SK-N-SH (cell line): ENCODE results near the gene LMNB1. TPM values are rescaled to one million over a fixed set of nuclear protein-coding genes. Genes with fewer than 3 reads are reported as not detected.

Source experiments
- CTCF ChIA-PET: fragments of 300-600, 350-600 bp; formaldehyde crosslinking; extraction: SDS; loops from one replicate; lab custom pipeline; 2021; lab: Yijun Ruan, JAX
- POLR2A ChIA-PET: fragments of 350-600 bp; sonication (Branson Sonifier 250); formaldehyde crosslinking; extraction: SDS; loops from one replicate; lab custom pipeline; 2020; ENCODE audit warnings: antibody characterized with exemption, inconsistent platforms; lab: Yijun Ruan, JAX
- DNase-seq: peaks from one replicate; pipeline ENCODE4 v3.0.0; 2012
- H2AFZ ChIP-seq: fragments of 200-600 bp; sonication (generic); 2 replicates; pipeline ENCODE4 v1.8.1; 2016; ENCODE audit warnings: antibody characterized with exemption, mild to moderate bottlenecking, low read depth
- H3F3A ChIP-seq: fragments of 200-600 bp; sonication (generic); replicated peaks from 2 replicates; pipeline ENCODE3; 2016; ENCODE audit warnings: antibody characterized with exemption, mild to moderate bottlenecking; ENCODE audit not compliant: insufficient read depth
- H3K27ac ChIP-seq, 2 experiments: fragments of 200-500 bp in 1 of 2; fragments of 200-600 bp in 1 of 2; sonication (Bioruptor generic) in 1 of 2; sonication (generic), shearing (Covaris generic) in 1 of 2; 2 replicates each; pipeline versions ENCODE4 v1.5.1 to v1.6.1; 2014 to 2016; ENCODE audit warnings: low read depth in 2 of 2, inconsistent platforms in 1 of 2, low read length in 1 of 2, mild to moderate bottlenecking in 1 of 2, mixed read lengths in 1 of 2
- H3K27me3 ChIP-seq: fragments of 200-600 bp; sonication (generic), shearing (Covaris generic); 2 replicates; pipeline ENCODE4 v1.6.1; 2016; ENCODE audit warnings: mixed run types; ENCODE audit not compliant: insufficient read depth
- H3K36me3 ChIP-seq, 2 experiments: fragments of 200-500 bp in 1 of 2; fragments of 200-600 bp in 1 of 2; sonication (Bioruptor generic) in 1 of 2; sonication (generic) in 1 of 2; replicated peaks in 1 of 2; 2 replicates each; pipeline versions ENCODE3 to v1.5.1; 2014 to 2016; ENCODE audit warnings: low read length in 1 of 2, mild to moderate bottlenecking in 1 of 2; ENCODE audit not compliant: insufficient read depth in 2 of 2, control insufficient read depth in 1 of 2
- H3K4me1 ChIP-seq, 2 experiments: fragments of 200-500 bp in 1 of 2; fragments of 200-600 bp in 1 of 2; sonication (Bioruptor generic) in 1 of 2; sonication (generic), shearing (Covaris generic) in 1 of 2; 2 replicates each; pipeline versions ENCODE4 v1.5.1 to v1.6.1; 2014 to 2016; ENCODE audit warnings: low read depth in 1 of 2, low read length in 1 of 2, mixed run types in 1 of 2; ENCODE audit not compliant: insufficient read depth in 2 of 2, control insufficient read depth in 1 of 2
- H3K4me2 ChIP-seq: fragments of 200-600 bp; sonication (generic), shearing (Covaris generic); 2 replicates; pipeline ENCODE4 v1.6.1; 2017; ENCODE audit warnings: mixed run types
- H3K4me3 ChIP-seq, 2 experiments: fragments of 200-500 bp in 1 of 2; fragments of 200-600 bp in 1 of 2; sonication (Bioruptor generic) in 1 of 2; sonication (generic), shearing (Covaris generic) in 1 of 2; 2 replicates each; pipeline versions ENCODE4 v1.5.1 to v1.8.1; 2014 to 2016; ENCODE audit warnings: low read depth in 2 of 2, inconsistent platforms in 1 of 2, low read length in 1 of 2, mild to moderate bottlenecking in 1 of 2, mixed read lengths in 1 of 2, moderate library complexity in 1 of 2
- H3K79me2 ChIP-seq: fragments of 200-600 bp; sonication (generic); 2 replicates; pipeline ENCODE4 v1.8.1; 2017; ENCODE audit warnings: mild to moderate bottlenecking; ENCODE audit not compliant: insufficient read depth
- H3K9ac ChIP-seq: fragments of 200-600 bp; sonication (generic); 2 replicates; pipeline ENCODE4 v1.6.1; 2017; ENCODE audit warnings: mixed run types
- H3K9me2 ChIP-seq: fragments of 200-600 bp; sonication (generic); 2 replicates; pipeline ENCODE4 v1.6.1; 2017; ENCODE audit warnings: mixed run types
- H3K9me3 ChIP-seq: fragments of 200-600 bp; sonication (generic); 2 replicates; pipeline ENCODE4 v1.6.1; 2017; ENCODE audit warnings: mixed run types, mild to moderate bottlenecking, moderate library complexity
- H4K20me1 ChIP-seq: fragments of 200-600 bp; sonication (generic); 2 replicates; pipeline ENCODE4 v1.6.1; 2017; ENCODE audit warnings: mild to moderate bottlenecking, mixed run types; ENCODE audit not compliant: insufficient read depth
- ELF1 ChIP-seq: IDR thresholded peaks from 2 replicates; pipeline ENCODE4 v1.4.0; 2012
- FOXM1 ChIP-seq: IDR thresholded peaks from 2 replicates; pipeline ENCODE4 v1.4.0; 2012; ENCODE audit warnings: low read depth, mild to moderate bottlenecking
- GATA2 ChIP-seq: sonication (generic); formaldehyde crosslinking; IDR thresholded peaks from 2 replicates; pipeline ENCODE4 v1.5.0; 2020; ENCODE audit warnings: mild to moderate bottlenecking, missing genetic modification reagents
- JUND ChIP-seq: IDR thresholded peaks from 2 replicates; pipeline ENCODE4 v1.4.0; 2012
- MXI1 ChIP-seq: IDR thresholded peaks from 2 replicates; pipeline ENCODE4 v1.6.1; 2012; ENCODE audit warnings: mild to moderate bottlenecking, low read depth, low read length, improper control_type of control experiment
- NFIC ChIP-seq: IDR thresholded peaks from 2 replicates; pipeline ENCODE4 v1.4.0; 2012; ENCODE audit warnings: borderline replicate concordance
- RCOR1 ChIP-seq: fragments of 150-350 bp; IDR thresholded peaks from 2 replicates; pipeline ENCODE4 v1.6.1; 2017; ENCODE audit warnings: antibody characterized with exemption, low read length
- RFX5 ChIP-seq: IDR thresholded peaks from 2 replicates; pipeline ENCODE4 v1.6.1; 2012; ENCODE audit warnings: mild to moderate bottlenecking, improper control_type of control experiment, low read length
- SIN3A ChIP-seq: IDR thresholded peaks from 2 replicates; pipeline ENCODE4 v1.6.1; 2012; ENCODE audit warnings: low read depth, mild to moderate bottlenecking, low read length, moderate library complexity, borderline replicate concordance
- SMC3 ChIP-seq: IDR thresholded peaks from 2 replicates; pipeline ENCODE4 v1.6.1; 2012; ENCODE audit warnings: low read depth, low read length, improper control_type of control experiment
- TAF1 ChIP-seq: IDR thresholded peaks from 2 replicates; pipeline ENCODE4 v1.6.1; 2012; ENCODE audit warnings: low read depth, mild to moderate bottlenecking, low read length, moderate library complexity, borderline replicate concordance
- TEAD4 ChIP-seq: IDR thresholded peaks from 2 replicates; pipeline ENCODE4 v1.4.0; 2012; ENCODE audit warnings: mild to moderate bottlenecking, borderline replicate concordance; ENCODE audit not compliant: insufficient read depth
- USF1 ChIP-seq: IDR thresholded peaks from 2 replicates; pipeline ENCODE4 v1.4.0; 2012; ENCODE audit warnings: low read depth, borderline replicate concordance
- YY1 ChIP-seq: IDR thresholded peaks from 2 replicates; pipeline ENCODE4 v1.4.0; 2012; ENCODE audit warnings: low read depth, mild to moderate bottlenecking
- WGBS: methylation state at CpG from one replicate; pipeline ENCODE4 v1.1.6; 2017; ENCODE audit warnings: low lambda C conversion rate; 5-methylcytosine and 5-hydroxymethylcytosine counted together
- polyA plus RNA-seq, 3 experiments: library from polyadenylated mRNA; depleted of rRNA; stranded (reverse); fragments of >200 nt; gene quantifications; 2 replicates each; pipeline ENCODE4 v1.2.3, GENCODE V29; 2012
- TF ChIP-seq, protein P1 (sequence below): IDR thresholded peaks from 2 replicates; pipeline ENCODE4; 2012
- TF ChIP-seq, protein P2 (sequence below): fragments of 200-600 bp; sonication (generic); IDR thresholded peaks from 2 replicates; pipeline ENCODE4 v1.6.1; 2017; ENCODE audit warnings: antibody characterized with exemption, mild to moderate bottlenecking, moderate library complexity
- TF ChIP-seq, protein P3 (sequence below): fragments of 150-350 bp; IDR thresholded peaks from 2 replicates; pipeline ENCODE4 v1.6.1; 2016; ENCODE audit warnings: mild to moderate bottlenecking, low read depth, low read length
- TF ChIP-seq, protein P4 (sequence below): fragments of 150-350 bp; IDR thresholded peaks from 2 replicates; pipeline ENCODE4 v1.6.1; 2017; ENCODE audit warnings: antibody characterized with exemption, low read length, low read depth, borderline replicate concordance
- TF ChIP-seq, protein P5 (sequence below): IDR thresholded peaks from 2 replicates; pipeline ENCODE4 v1.6.1; 2012; ENCODE audit warnings: mild to moderate bottlenecking, low read depth, low read length, moderate library complexity

LMNB1 gene
- polyA plus RNA-seq, 1 of the 3 experiments (the other 2 are of a cell fraction), result 34.9 TPM

- POLR2A ChIA-PET, result no interaction called here
- H3K4me2 ChIP-seq, result no peak overlapping the region
- WGBS, result 94% methylated on average over 13 of the region's 13 CpGs
- H3K9me2 ChIP-seq, result no peaks in the 10 kb centered on the region
- TF ChIP-seq FOXM1 (no peak), SMC3 (no peak), YY1 (no peak), NFIC (no peak), JUND (no peak), TAF1 (no peak), RCOR1 (no peak), GATA2 (CRISPR knock-in tag) (no peak), RFX5 (no peak), SIN3A (no peak), ELF1 (no peak), TEAD4 (no peak), USF1 (no peak), MXI1 (no peak)
- TF ChIP-seq, protein P1, sequence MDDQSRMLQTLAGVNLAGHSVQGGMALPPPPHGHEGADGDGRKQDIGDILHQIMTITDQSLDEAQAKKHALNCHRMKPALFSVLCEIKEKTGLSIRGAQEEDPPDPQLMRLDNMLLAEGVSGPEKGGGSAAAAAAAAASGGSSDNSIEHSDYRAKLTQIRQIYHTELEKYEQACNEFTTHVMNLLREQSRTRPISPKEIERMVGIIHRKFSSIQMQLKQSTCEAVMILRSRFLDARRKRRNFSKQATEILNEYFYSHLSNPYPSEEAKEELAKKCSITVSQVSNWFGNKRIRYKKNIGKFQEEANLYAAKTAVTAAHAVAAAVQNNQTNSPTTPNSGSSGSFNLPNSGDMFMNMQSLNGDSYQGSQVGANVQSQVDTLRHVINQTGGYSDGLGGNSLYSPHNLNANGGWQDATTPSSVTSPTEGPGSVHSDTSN, result no peak
- TF ChIP-seq, protein P2, sequence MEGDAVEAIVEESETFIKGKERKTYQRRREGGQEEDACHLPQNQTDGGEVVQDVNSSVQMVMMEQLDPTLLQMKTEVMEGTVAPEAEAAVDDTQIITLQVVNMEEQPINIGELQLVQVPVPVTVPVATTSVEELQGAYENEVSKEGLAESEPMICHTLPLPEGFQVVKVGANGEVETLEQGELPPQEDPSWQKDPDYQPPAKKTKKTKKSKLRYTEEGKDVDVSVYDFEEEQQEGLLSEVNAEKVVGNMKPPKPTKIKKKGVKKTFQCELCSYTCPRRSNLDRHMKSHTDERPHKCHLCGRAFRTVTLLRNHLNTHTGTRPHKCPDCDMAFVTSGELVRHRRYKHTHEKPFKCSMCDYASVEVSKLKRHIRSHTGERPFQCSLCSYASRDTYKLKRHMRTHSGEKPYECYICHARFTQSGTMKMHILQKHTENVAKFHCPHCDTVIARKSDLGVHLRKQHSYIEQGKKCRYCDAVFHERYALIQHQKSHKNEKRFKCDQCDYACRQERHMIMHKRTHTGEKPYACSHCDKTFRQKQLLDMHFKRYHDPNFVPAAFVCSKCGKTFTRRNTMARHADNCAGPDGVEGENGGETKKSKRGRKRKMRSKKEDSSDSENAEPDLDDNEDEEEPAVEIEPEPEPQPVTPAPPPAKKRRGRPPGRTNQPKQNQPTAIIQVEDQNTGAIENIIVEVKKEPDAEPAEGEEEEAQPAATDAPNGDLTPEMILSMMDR, result no peak
- TF ChIP-seq, protein P3, sequence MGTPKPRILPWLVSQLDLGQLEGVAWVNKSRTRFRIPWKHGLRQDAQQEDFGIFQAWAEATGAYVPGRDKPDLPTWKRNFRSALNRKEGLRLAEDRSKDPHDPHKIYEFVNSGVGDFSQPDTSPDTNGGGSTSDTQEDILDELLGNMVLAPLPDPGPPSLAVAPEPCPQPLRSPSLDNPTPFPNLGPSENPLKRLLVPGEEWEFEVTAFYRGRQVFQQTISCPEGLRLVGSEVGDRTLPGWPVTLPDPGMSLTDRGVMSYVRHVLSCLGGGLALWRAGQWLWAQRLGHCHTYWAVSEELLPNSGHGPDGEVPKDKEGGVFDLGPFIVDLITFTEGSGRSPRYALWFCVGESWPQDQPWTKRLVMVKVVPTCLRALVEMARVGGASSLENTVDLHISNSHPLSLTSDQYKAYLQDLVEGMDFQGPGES, result no peak
- TF ChIP-seq, protein P4, sequence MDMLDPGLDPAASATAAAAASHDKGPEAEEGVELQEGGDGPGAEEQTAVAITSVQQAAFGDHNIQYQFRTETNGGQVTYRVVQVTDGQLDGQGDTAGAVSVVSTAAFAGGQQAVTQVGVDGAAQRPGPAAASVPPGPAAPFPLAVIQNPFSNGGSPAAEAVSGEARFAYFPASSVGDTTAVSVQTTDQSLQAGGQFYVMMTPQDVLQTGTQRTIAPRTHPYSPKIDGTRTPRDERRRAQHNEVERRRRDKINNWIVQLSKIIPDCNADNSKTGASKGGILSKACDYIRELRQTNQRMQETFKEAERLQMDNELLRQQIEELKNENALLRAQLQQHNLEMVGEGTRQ, result no peak
- TF ChIP-seq, protein P5, sequence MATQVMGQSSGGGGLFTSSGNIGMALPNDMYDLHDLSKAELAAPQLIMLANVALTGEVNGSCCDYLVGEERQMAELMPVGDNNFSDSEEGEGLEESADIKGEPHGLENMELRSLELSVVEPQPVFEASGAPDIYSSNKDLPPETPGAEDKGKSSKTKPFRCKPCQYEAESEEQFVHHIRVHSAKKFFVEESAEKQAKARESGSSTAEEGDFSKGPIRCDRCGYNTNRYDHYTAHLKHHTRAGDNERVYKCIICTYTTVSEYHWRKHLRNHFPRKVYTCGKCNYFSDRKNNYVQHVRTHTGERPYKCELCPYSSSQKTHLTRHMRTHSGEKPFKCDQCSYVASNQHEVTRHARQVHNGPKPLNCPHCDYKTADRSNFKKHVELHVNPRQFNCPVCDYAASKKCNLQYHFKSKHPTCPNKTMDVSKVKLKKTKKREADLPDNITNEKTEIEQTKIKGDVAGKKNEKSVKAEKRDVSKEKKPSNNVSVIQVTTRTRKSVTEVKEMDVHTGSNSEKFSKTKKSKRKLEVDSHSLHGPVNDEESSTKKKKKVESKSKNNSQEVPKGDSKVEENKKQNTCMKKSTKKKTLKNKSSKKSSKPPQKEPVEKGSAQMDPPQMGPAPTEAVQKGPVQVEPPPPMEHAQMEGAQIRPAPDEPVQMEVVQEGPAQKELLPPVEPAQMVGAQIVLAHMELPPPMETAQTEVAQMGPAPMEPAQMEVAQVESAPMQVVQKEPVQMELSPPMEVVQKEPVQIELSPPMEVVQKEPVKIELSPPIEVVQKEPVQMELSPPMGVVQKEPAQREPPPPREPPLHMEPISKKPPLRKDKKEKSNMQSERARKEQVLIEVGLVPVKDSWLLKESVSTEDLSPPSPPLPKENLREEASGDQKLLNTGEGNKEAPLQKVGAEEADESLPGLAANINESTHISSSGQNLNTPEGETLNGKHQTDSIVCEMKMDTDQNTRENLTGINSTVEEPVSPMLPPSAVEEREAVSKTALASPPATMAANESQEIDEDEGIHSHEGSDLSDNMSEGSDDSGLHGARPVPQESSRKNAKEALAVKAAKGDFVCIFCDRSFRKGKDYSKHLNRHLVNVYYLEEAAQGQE, result no peak
- H3K27ac ChIP-seq, result no peak overlapping the region
- H3K9me3 ChIP-seq, result no peaks in the 10 kb centered on the region
- no peak overlapping the region for H2AFZ ChIP-seq
- no peaks in the 10 kb centered on the region for H3F3A ChIP-seq
- no peak for DNase-seq
- H3K36me3 ChIP-seq, result peaks cover 3 to 8% of the 10 kb centered on the region in 2 experiments
- no peaks in the 10 kb centered on the region for H3K27me3 ChIP-seq
- H3K79me2 ChIP-seq, result no peaks in the 10 kb centered on the region
- H3K4me3 ChIP-seq, result no peak overlapping the region
- peaks cover 0 to 6% of the 10 kb centered on the region in 2 experiments; a peak in 1 of 4 replicates for H3K4me1 ChIP-seq
- H4K20me1 ChIP-seq, result no peaks in the 10 kb centered on the region
- H3K9ac ChIP-seq, result no peak overlapping the region
- CTCF ChIA-PET, result no interaction called here
These were observed 98.4 kb downstream of the LMNB1 start for GRCh38 chr5:126875303-126875785.
